SK-N-MC (cell line): Measurements from ENCODE around the gene DGCR2.

ENCODE experiments used
- DNase-seq: peaks from one replicate; pipeline ENCODE4 v3.0.0-alpha.2; 2011; ENCODE audit warnings: low read depth, low spot score
- H3K27ac ChIP-seq: fragments of 200-600 bp; sonication (generic); 2 replicates; pipeline ENCODE4 v1.5.1; 2016; ENCODE audit warnings: mixed run types
- H3K36me3 ChIP-seq: fragments of 200-600 bp; sonication (generic); 2 replicates; pipeline ENCODE4 v1.6.1; 2017; ENCODE audit warnings: antibody characterized with exemption, low read length, mixed read lengths; ENCODE audit not compliant: insufficient read depth
- H3K4me3 ChIP-seq: fragments of 200-600 bp; sonication (generic); 2 replicates; pipeline ENCODE4 v1.5.1; 2016
- H3K9ac ChIP-seq: fragments of 200-600 bp; sonication (generic); 2 replicates; pipeline ENCODE4 v1.8.0; 2017; ENCODE audit warnings: mixed run types, mixed read lengths; ENCODE audit not compliant: insufficient read length
- H3K9me3 ChIP-seq: fragments of 200-600 bp; sonication (generic); 2 replicates; pipeline ENCODE4 v1.6.1; 2017; ENCODE audit warnings: low read depth, mild to moderate bottlenecking, antibody characterized with exemption, low read length, moderate library complexity, mixed read lengths
- EZH2 ChIP-seq: fragments of 200-600 bp; sonication (generic); IDR thresholded peaks from one replicate; pipeline ENCODE4 v1.6.1; 2017; ENCODE audit warnings: antibody characterized with exemption
- FOXP2 ChIP-seq: optimal IDR thresholded peaks from 2 replicates; pipeline ENCODE3; 2011; ENCODE audit warnings: mild to moderate bottlenecking, moderate library complexity; ENCODE audit not compliant: insufficient read depth; ENCODE audit errors: extremely low read length, control extremely low read depth
- POLR2AphosphoS5 ChIP-seq: IDR thresholded peaks from 2 replicates; pipeline ENCODE4 v1.6.1; 2012; ENCODE audit warnings: mild to moderate bottlenecking, low read depth, low read length, borderline replicate concordance

Gene DGCR2

DNA sequence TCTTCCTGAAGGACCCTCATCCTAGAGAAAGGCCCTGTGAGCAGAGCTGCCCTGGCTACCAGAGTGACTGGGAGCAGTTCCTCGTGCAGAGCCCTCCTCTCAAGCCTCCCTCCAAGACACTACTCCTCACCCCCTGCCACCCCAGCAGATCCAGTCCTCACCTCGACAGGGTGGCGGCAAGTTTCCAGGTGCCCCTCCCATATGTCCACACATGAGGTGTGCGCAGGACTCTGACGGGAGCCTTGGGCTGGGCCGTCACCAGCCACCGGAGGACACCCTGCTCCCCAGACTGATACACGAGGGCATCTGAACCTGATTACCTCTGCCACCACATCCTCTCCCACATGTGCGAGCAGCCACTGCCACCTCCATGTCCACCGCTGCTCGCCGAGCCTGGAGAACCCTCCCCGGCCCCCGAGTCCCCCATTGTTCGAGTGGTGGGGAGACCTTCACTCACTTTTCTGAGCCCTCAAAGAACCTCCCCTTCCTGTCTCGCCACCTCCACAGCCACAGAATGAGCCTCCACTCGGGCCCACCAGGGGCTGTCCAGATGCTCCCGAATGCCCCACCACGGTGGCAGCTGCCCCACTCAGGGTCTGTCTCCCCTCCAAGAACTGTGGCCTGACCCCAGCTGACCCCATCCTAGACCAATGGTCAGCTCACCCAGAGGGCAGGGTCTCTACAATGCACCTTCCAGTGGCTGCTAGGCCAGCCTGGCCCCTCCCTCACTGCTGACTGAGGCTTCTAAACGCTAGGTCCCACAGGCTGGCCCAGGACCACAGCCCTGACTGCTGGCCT is 62.5 kb downstream of the DGCR2 start:
- TF ChIP-seq EZH2 (no peak), FOXP2 (no peak), POLR2AphosphoS5 (no peak)
- Histone ChIP-seq H3K4me3 (no peak overlapping the region), H3K27ac (no peak overlapping the region), H3K9me3 (no peaks in the 10 kb centered on the region), H3K36me3 (peaks cover 20% of the 10 kb centered on the region; the same call in 1 of the 2 replicates), H3K9ac (no peak overlapping the region)
- no peak for DNase-seq

DNA sequence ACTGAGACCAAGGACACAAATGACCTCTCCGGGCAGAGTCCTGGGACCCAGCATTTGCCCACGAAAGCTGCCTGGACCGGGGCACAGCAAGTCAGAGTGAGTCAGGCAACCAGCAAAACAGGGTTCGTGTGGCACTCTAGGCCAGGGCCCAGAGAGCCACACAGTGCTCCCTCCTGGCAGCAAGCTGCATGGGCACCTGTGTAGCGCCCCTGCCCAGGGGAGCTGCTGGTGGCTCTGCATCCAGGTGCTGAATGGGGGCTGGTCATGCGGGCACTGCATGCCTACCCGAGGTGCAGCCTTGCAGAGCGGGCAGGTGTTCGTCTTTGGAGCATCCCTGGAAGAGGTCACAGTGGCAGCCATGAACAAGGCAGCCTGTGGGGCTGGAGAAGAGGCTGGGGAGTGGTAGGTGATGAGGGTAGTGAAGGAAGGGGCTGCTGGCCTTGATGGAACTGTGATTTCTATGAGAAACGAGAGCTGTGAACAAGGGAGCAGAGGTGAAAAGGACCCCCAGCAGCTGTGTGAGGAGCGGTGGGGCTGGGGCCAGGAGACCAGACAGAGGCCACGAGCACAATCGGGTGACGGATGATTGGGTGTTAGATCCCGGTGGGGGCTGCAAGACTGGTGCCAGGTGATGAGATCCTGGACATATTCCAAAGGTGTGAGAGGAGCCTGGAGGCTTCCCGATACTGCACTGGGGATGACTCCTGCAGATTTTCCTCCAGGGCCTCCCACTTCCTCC is 63.3 kb downstream of the DGCR2 start:
- Histone ChIP-seq H3K9me3 (no peaks in the 10 kb centered on the region), H3K36me3 (peaks cover 13% of the 10 kb centered on the region; the same call in 1 of the 2 replicates), H3K9ac (no peak overlapping the region), H3K4me3 (no peak overlapping the region), H3K27ac (no peak overlapping the region)
- no peak for DNase-seq
- TF ChIP-seq FOXP2 (no peak), POLR2AphosphoS5 (no peak), EZH2 (no peak)

DNA sequence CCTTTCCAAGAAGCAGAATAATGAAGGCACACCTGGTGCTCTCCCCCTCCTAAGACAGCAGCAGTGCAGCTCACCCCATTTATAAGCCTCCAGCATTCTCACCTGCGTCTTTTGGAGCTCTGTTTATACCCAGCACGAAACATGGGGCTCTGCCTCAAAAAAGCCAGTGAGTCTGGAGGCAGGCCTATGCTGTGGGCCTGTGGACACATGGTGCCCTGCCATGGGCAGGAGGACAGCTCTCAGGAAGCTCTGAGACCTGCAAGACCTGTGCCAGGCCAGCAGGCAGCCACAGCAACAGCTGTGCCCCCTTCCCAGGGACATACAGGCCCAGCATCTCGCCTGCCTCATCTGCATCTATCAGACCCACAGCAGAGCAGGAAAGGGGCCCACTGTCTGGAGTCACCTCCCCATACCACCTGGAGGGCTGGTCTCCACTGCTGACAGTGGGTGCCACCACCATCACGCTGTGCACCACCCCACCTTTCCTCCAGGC is 64.2 kb downstream of the DGCR2 start:
- H3K9ac ChIP-seq = no peak overlapping the region
- peaks cover 8% of the 10 kb centered on the region; the same call in 1 of the 2 replicates for H3K36me3 ChIP-seq
- TF ChIP-seq POLR2AphosphoS5 (no peak), FOXP2 (no peak), EZH2 (no peak)
- DNase-seq = no peak
- no peak overlapping the region for H3K4me3 ChIP-seq
- H3K27ac ChIP-seq = no peak overlapping the region
- H3K9me3 ChIP-seq = no peaks in the 10 kb centered on the region

DNA sequence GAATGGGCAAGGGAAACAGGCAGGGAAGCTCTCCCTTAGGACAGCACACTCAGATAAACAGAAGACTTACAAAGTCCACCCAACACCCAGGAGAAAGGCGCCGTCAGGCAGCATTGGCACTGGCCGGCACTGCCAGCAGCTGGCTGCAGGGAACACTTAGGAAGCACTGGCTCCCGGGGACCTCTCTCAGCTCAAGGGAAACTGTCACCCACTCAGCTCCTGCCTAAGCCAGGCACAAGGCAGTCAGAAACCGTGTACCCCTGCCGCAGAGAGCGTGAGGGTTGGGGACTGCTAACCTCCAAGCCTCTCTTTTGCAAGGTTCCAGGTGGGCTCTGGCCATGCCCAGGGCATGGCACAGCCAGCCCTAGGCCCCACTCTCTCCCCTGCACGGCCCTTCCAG is 64.7 kb downstream of the DGCR2 start:
- DNase-seq = no peak
- H3K9me3 ChIP-seq = no peaks in the 10 kb centered on the region
- H3K9ac ChIP-seq = no peak overlapping the region
- no peak overlapping the region for H3K4me3 ChIP-seq
- TF ChIP-seq POLR2AphosphoS5 = no peak
- TF ChIP-seq EZH2 = no peak
- no peak for TF ChIP-seq FOXP2
- no peak overlapping the region for H3K27ac ChIP-seq
- peaks cover 6% of the 10 kb centered on the region; the same call in 1 of the 2 replicates for H3K36me3 ChIP-seq

DNA sequence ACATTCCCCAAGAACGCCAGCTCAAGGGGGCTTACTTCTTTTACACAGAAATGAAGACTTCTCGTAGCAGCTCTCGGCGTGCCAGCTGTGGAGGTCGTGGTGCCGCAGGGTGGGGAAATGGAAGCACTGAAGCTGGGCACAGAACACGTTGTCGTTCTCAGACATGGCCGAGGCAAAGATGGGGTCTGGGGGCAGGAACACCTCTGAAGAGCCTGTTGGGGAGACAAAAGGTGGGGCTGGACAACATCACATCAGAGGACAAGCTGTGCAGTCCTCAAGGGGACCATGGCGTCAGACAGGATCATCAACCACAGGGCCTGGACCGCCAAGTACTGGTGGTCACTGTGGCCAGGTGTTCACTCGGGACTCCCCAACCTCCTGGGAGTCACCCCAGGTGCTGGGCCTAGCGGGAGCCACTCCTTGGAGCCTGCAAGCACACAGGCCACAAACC is 65.2 kb downstream of the DGCR2 start:
- H3K36me3 ChIP-seq = peaks cover 8% of the 10 kb centered on the region; the same call in 1 of the 2 replicates
- H3K9ac ChIP-seq = no peak overlapping the region
- no peak for TF ChIP-seq FOXP2
- no peak for TF ChIP-seq EZH2
- no peak for TF ChIP-seq POLR2AphosphoS5
- H3K4me3 ChIP-seq = no peak overlapping the region
- H3K27ac ChIP-seq = no peak overlapping the region
- DNase-seq = no peak
- no peaks in the 10 kb centered on the region for H3K9me3 ChIP-seq

DNA sequence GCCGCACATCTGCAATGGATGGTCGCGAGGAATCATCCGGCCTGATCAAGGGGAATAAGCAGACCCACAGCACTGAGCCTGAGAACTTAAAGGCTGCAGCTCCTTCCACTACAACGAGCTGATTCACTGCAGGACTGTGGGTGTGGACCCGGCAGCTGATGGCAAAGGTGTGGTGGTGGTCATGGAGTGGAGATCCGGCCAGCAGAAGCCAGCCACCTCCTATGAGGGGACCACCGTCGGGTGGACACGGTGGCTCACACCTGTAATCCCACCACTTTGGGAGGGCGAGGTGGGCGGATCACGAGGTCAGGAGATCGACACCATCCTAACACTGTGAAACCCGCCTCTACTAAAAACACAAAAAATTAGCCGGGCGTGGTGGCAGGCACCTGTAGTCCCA is 66.4 kb downstream of the DGCR2 start:
- Histone ChIP-seq H3K9me3 (no peaks in the 10 kb centered on the region), H3K9ac (no peak overlapping the region), H3K4me3 (no peak overlapping the region), H3K36me3 (peaks cover 8% of the 10 kb centered on the region; the same call in 1 of the 2 replicates), H3K27ac (no peak overlapping the region)
- DNase-seq = no peak
- TF ChIP-seq EZH2 (no peak), POLR2AphosphoS5 (no peak), FOXP2 (no peak)

DNA sequence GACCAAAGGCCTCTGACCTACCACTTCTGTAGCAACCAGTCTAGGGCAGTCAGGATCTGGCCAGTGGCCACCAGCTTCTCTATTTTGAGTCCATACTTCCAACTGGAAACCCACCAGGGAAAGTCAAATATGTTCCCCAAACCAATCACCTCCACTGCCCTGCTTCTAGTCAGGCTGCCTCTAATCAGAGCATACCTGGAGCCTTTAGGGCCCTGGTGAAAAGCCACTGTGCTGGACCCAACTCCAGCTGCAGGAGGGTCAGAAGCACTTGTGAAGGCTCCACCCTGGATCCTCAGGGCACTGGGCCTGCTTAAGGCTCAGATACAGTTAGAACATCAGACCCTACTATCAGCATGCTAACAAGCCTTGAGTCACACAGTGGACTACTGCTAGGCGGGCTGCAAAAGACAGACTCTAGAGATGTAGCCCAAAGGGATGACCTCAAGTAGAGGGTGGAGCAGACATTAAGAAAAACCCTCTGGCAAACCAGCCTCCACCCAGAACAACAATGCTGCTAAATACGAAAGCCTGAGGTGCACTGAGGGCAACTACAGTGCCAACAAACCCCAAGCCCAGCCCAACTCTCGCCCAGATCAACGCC is 69.2 kb downstream of the DGCR2 start:
- H3K36me3 ChIP-seq = peaks cover 27% of the 10 kb centered on the region

More for the DNA sequence above, 69.2 kb downstream of the DGCR2 start:
- TF ChIP-seq EZH2 (no peak), POLR2AphosphoS5 (no peak), FOXP2 (no peak)
- H3K9me3 ChIP-seq = no peaks in the 10 kb centered on the region
- H3K9ac ChIP-seq = no peak overlapping the region
- no peak overlapping the region for H3K4me3 ChIP-seq
- no peak overlapping the region for H3K27ac ChIP-seq
- DNase-seq = no peak
